T-cell (primary cell): ENCODE results near the gene B3GNT2. TPM values are rescaled to one million over a fixed set of nuclear protein-coding genes. Genes with fewer than 3 reads are reported as not detected.
A peak's percentile ranks its signal among the peaks of the same experiment; 100 is the strongest.

Experiments used
- ATAC-seq, 4 experiments: fragments of 200-7000 bp in 3 of 4; fragments of 150-1000 bp in 1 of 4; cut with Tn5 transposase; replicated peaks in 1 of 4; 1 replicate in 3 of 4; 2 replicates in 1 of 4; pipeline ENCODE4 v1.10.0; 2021; ENCODE audit warnings: moderate library complexity in 3 of 4, mild to moderate bottlenecking in 2 of 4, moderate number of reproducible peaks in 1 of 4
- CTCF ChIA-PET, 2 donors: fragments of 300-600 bp; sonication (Branson Sonifier 250); formaldehyde crosslinking; loops; one replicate each; lab custom pipeline; 2022; ENCODE audit warnings: antibody characterized with exemption in 2 of 2; lab: Charles Lee
- POLR2A ChIA-PET, 2 donors: fragments of 300-600 bp; sonication (Branson Sonifier 250); formaldehyde crosslinking; loops; one replicate each; lab custom pipeline; 2022; ENCODE audit warnings: antibody characterized with exemption in 2 of 2; lab: Charles Lee
- DNase-seq, 35 experiments: peaks; one replicate each; pipeline versions ENCODE4 v3.0.0 to v3.0.0-alpha.2; 2013 to 2023
- H3K27ac ChIP-seq: one replicate; pipeline ENCODE4 v1.5.1; 2013; ENCODE audit warnings: low read length
- H3K27me3 ChIP-seq, 2 experiments: replicated peaks in 1 of 2; 1 replicate in 1 of 2; 2 replicates in 1 of 2; pipeline versions ENCODE4 v1.6.1 to v1.7.0; 2013; ENCODE audit warnings: low read length in 1 of 2, mixed read lengths in 1 of 2; ENCODE audit not compliant: control insufficient read depth in 2 of 2, insufficient read depth in 2 of 2; ENCODE audit errors: extremely low read depth in 1 of 2
- H3K36me3 ChIP-seq, 2 donors: 1 replicate in 1 of 2; 2 replicates in 1 of 2; pipeline versions ENCODE4 v1.6.1 to v1.7.0; 2013; ENCODE audit warnings: low read length in 1 of 2; ENCODE audit not compliant: control insufficient read depth in 2 of 2, insufficient read depth in 1 of 2; ENCODE audit errors: extremely low read depth in 1 of 2
- H3K4me1 ChIP-seq, 2 experiments: 1 replicate in 1 of 2; 2 replicates in 1 of 2; pipeline versions ENCODE4 v1.6.1 to v1.7.0; 2013; ENCODE audit warnings: low read length in 2 of 2, mixed read lengths in 1 of 2; ENCODE audit not compliant: insufficient read depth in 2 of 2, control insufficient read depth in 1 of 2; ENCODE audit errors: extremely low read depth in 1 of 2
- H3K4me3 ChIP-seq, 2 donors: 1 replicate in 1 of 2; 2 replicates in 1 of 2; pipeline versions ENCODE4 v1.5.1 to v1.7.0; 2013; ENCODE audit warnings: mild to moderate bottlenecking in 2 of 2, low read length in 1 of 2, moderate library complexity in 1 of 2; ENCODE audit not compliant: control insufficient read depth in 1 of 2; ENCODE audit errors: extremely low read depth in 1 of 2
- H3K9me3 ChIP-seq: 2 replicates; pipeline ENCODE4 v1.7.0; 2013
- H3K27ac Mint-ChIP-seq, 2 donors: one replicate each; pipeline ENCODE4 v1.8.0; 2020 to 2021; ENCODE audit warnings: mild to moderate bottlenecking in 2 of 2, mixed read lengths in 2 of 2
- H3K27me3 Mint-ChIP-seq, 2 donors: one replicate each; pipeline ENCODE4 v1.8.0; 2021 to 2022; ENCODE audit warnings: mixed read lengths in 2 of 2
- H3K36me3 Mint-ChIP-seq: one replicate; pipeline ENCODE4 v1.8.0; 2021; ENCODE audit warnings: mixed read lengths
- H3K4me1 Mint-ChIP-seq, 3 donors: one replicate each; pipeline ENCODE4 v1.8.0; 2020 to 2022; ENCODE audit warnings: mixed read lengths in 3 of 3, mild to moderate bottlenecking in 1 of 3
- H3K4me3 Mint-ChIP-seq, 3 donors: one replicate each; pipeline ENCODE4 v1.8.0; 2020 to 2022; ENCODE audit warnings: mild to moderate bottlenecking in 3 of 3, mixed read lengths in 3 of 3, moderate library complexity in 3 of 3
- H3K9me3 Mint-ChIP-seq, 3 donors: one replicate each; pipeline ENCODE4 v1.8.0; 2020 to 2022; ENCODE audit warnings: mixed read lengths in 3 of 3
- WGBS: methylation state at CpG from one replicate; pipeline ENCODE4 v1.1.5; 2013; ENCODE audit warnings: missing lambda C conversion rate; ENCODE audit not compliant: insufficient coverage; 5-methylcytosine and 5-hydroxymethylcytosine counted together
- total RNA-seq, 35 experiments: library from RNA in 6 of 35; stranded (reverse) in 6 of 35; fragments of 120-200 nt in 1 of 35; gene quantifications; one replicate each; pipeline versions ENCODE4 v1.2.1 to v1.2.4 and lab custom pipeline; 2013 to 2026

Gene B3GNT2
- total RNA-seq, 5 donors from 2014 or later (not counting 1 experiment from before 2014, with no cell fraction given) = 20.9 to 47.3 (median 22.4) TPM

DNA sequence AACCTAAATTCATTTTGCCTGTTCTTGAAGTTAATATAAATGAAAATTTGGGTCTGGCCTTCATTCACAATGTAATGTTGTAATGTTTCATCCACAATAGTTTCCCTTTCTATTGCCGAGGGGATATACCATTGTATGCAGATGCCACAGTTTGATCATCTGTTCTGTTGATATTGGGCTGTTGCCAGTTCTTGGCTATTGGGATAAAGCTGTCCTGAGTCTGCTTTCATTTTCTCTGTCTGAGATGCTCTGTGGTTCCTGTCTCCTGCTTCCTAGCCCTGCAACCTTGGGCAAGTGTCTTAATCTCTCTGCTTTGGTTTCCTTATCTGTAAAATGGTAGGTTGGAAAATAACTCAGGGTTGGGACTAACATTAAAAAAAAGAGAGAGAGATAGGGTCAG is 25.2 kb downstream of the B3GNT2 start:
- no peak for ATAC-seq
- H3K9me3 Mint-ChIP-seq = peaks cover 4 to 6% (median 5%) of the 10 kb centered on the region in 3 donors
- H3K4me1 Mint-ChIP-seq = peaks cover 75 to 77% (median 76%) of the 10 kb centered on the region in 3 donors
- CTCF ChIA-PET = interaction anchor here in 1 of 2 donors (0.6 kb wide), 1 partner anchor 15 kb away, joined by 3 read pairs; no protein-coding TSS in a partner anchor
- WGBS = no CpG with 5 or more reads among the region's 1 CpG
- peaks cover 51% of the 10 kb centered on the region for H3K36me3 Mint-ChIP-seq
- peak overlapping the region; percentile 79 to 88 for H3K27ac Mint-ChIP-seq
- POLR2A ChIA-PET = no interaction called here
- Histone ChIP-seq H3K36me3 (peaks cover 6 to 25% of the 10 kb centered on the region in 2 donors), H3K4me3 (no peak overlapping the region), H3K27ac (peak overlapping the region; percentile 21), H3K27me3 (no peaks in the 10 kb centered on the region), H3K4me1 (peaks cover 8 to 51% of the 10 kb centered on the region in 2 experiments), H3K9me3 (peaks cover 6% of the 10 kb centered on the region)
- no peaks in the 10 kb centered on the region for H3K27me3 Mint-ChIP-seq
- DNase-seq = peak in 1 of 35 experiments; percentile 28
- peak overlapping the region in 1 of 3 donors; percentile 38 for H3K4me3 Mint-ChIP-seq

DNA sequence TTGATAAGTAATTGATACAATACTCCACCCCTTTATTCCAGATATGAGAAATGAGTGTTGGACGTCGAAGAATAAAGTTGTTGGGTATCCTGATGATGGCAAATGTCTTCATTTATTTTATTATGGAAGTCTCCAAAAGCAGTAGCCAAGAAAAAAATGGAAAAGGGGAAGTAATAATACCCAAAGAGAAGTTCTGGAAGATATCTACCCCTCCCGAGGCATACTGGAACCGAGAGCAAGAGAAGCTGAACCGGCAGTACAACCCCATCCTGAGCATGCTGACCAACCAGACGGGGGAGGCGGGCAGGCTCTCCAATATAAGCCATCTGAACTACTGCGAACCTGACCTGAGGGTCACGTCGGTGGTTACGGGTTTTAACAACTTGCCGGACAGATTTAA is 26.3 kb downstream of the B3GNT2 start:
- Mint-ChIP-seq H3K36me3 (peaks cover 52% of the 10 kb centered on the region), H3K9me3 (peaks cover 4 to 6% (median 5%) of the 10 kb centered on the region in 3 donors), H3K27me3 (no peaks in the 10 kb centered on the region), H3K27ac (peak overlapping the region; percentile 79 to 88), H3K4me3 (peak overlapping the region in 1 of 3 donors; percentile 38), H3K4me1 (peaks cover 66 to 68% (median 66%) of the 10 kb centered on the region in 3 donors)
- ATAC-seq (no peak), DNase-seq (no peak)
- POLR2A ChIA-PET = no interaction called here
- Histone ChIP-seq H3K9me3 (peaks cover 6% of the 10 kb centered on the region), H3K4me1 (peaks cover 8 to 44% of the 10 kb centered on the region in 2 experiments), H3K27ac (peak overlapping the region; percentile 58), H3K27me3 (no peaks in the 10 kb centered on the region), H3K4me3 (no peak overlapping the region), H3K36me3 (peaks cover 6 to 27% of the 10 kb centered on the region in 2 donors)
- 94% methylated on average over 8 of the region's 12 CpGs for WGBS
- CTCF ChIA-PET = no interaction called here

DNA sequence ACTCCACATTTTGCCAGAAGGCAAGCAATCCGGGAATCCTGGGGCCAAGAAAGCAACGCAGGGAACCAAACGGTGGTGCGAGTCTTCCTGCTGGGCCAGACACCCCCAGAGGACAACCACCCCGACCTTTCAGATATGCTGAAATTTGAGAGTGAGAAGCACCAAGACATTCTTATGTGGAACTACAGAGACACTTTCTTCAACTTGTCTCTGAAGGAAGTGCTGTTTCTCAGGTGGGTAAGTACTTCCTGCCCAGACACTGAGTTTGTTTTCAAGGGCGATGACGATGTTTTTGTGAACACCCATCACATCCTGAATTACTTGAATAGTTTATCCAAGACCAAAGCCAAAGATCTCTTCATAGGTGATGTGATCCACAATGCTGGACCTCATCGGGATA is 26.8 kb downstream of the B3GNT2 start:
- ChIA-PET CTCF (no interaction called here), POLR2A (no interaction called here)
- H3K9me3 ChIP-seq = peaks cover 6% of the 10 kb centered on the region
- Mint-ChIP-seq H3K36me3 (peaks cover 56% of the 10 kb centered on the region), H3K4me1 (peaks cover 65 to 68% (median 65%) of the 10 kb centered on the region in 3 donors), H3K27me3 (no peaks in the 10 kb centered on the region), H3K9me3 (peaks cover 4 to 6% (median 5%) of the 10 kb centered on the region in 3 donors), H3K27ac (peak overlapping the region; percentile 79 to 88), H3K4me3 (peak overlapping the region in 2 of 3 donors; percentile 5 to 38)
- ATAC-seq (peak; percentile 31 to 75 (median 71)), DNase-seq (peak in 8 of 35 experiments; percentile 10 to 63 (median 20))
- H3K27ac ChIP-seq = peak overlapping the region; percentile 58
- H3K27me3 ChIP-seq = no peaks in the 10 kb centered on the region
- H3K36me3 ChIP-seq = peaks cover 6 to 27% of the 10 kb centered on the region in 2 donors
- H3K4me3 ChIP-seq = no peak overlapping the region
- WGBS = no CpG with 5 or more reads among the region's 8 CpGs
- peaks cover 8 to 43% of the 10 kb centered on the region in 2 experiments for H3K4me1 ChIP-seq

- ATAC-seq = no peak
- Histone ChIP-seq H3K27me3 (no peaks in the 10 kb centered on the region), H3K36me3 (peaks cover 6 to 27% of the 10 kb centered on the region in 2 donors), H3K4me3 (no peak overlapping the region), H3K27ac (no peak overlapping the region), H3K4me1 (peaks cover 8 to 25% of the 10 kb centered on the region in 2 experiments), H3K9me3 (peaks cover 6% of the 10 kb centered on the region)
- Mint-ChIP-seq H3K27me3 (no peaks in the 10 kb centered on the region), H3K36me3 (peaks cover 52% of the 10 kb centered on the region), H3K4me1 (peaks cover 45 to 47% (median 46%) of the 10 kb centered on the region in 3 donors), H3K27ac (no peak overlapping the region), H3K9me3 (peaks cover 0 to 5% (median 0%) of the 10 kb centered on the region in 3 donors), H3K4me3 (no peak overlapping the region)
- CTCF ChIA-PET = no interaction called here
- POLR2A ChIA-PET = no interaction called here
- no peak for DNase-seq
- WGBS = no CpG with 5 or more reads among the region's 1 CpG
Measured at GRCh38 chr2:62224976-62225375, 29.1 kb downstream of the B3GNT2 start.

DNA sequence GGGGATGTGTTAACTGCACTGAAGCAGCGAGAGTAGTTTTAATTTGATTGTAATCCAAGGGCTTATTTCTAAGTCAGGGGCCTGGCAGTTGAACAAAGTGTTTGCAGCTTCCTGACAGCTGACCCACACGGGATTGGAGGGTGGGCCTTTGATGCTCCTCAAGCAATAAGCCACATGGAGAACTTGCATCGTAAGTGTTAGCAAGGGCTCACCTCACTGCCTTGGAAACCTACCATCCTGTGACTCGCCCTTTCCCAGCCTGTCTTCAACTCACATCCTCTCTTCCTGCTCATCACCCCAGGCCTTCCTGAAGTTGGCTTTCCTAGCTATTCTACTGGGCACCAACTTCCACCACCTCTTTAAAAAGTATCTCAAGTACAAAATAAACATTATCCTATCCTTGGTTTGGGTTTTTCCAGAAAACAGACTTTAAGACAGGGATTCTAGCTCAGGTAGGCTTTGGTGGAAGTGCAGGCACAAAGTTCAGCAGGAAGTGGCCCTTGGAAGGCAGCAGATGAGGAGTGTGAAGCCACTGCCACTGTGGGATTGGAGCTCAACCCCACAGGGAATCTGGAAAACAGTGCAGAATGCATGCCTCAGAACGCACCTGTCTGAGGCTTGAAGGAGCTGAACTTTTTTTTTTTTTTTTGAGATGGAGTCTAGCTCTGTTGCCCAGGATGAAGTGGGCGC is 31.6 kb downstream of the B3GNT2 start:
- Mint-ChIP-seq H3K36me3 (peaks cover 41% of the 10 kb centered on the region), H3K27me3 (no peaks in the 10 kb centered on the region), H3K4me3 (no peak overlapping the region), H3K9me3 (no peaks in the 10 kb centered on the region), H3K27ac (peak overlapping the region in 1 of 2 donors; percentile 28), H3K4me1 (peaks cover 20 to 29% (median 28%) of the 10 kb centered on the region in 3 donors)
- no peak overlapping the region for H3K4me3 ChIP-seq
- peaks cover 0 to 10% of the 10 kb centered on the region in 2 experiments for H3K4me1 ChIP-seq
- H3K36me3 ChIP-seq = peaks cover 6 to 23% of the 10 kb centered on the region in 2 donors
- no peak for ATAC-seq
- ChIA-PET POLR2A (interaction anchor here in 1 of 2 donors (0.6 kb wide), 1 partner anchor 806 kb away, joined by 3 read pairs; no protein-coding TSS in a partner anchor), CTCF (interaction anchor here in 1 of 2 donors (0.5 kb wide), 1 partner anchor 36 kb away, joined by 6 read pairs; no protein-coding TSS in a partner anchor)
- H3K9me3 ChIP-seq = no peaks in the 10 kb centered on the region
- no peak for DNase-seq
- 70% methylated on average over 5 of the region's 6 CpGs for WGBS
- H3K27me3 ChIP-seq = no peaks in the 10 kb centered on the region
- H3K27ac ChIP-seq = no peak overlapping the region

DNA sequence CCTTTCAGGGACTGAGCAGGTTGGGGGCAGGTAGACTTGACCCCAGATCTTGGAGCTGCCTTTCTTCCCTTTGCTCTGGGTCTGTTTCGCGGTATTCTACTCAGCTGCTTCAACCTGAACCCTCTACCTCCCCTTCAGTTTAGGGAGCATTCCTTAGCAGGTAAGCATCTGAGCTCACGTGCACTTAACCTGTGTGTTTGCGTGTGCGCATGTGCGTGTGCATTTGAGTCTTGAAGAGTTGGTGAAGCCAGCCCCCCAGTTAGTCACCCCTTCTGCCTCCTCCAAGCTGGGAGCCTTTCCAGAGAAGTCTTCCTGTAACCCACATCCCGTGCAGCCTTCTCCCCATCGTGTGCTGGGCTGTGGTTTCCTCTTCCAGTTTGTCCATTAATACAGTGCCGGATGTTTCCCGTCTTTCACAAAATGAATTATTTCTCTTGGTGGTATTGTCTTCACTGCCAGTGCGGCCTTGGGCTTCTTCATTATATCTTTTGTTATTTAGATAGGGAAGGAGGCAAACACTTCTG is 33.2 kb downstream of the B3GNT2 start:
- H3K27me3 ChIP-seq = no peaks in the 10 kb centered on the region
- Mint-ChIP-seq H3K4me3 (no peak overlapping the region), H3K4me1 (peaks cover 10 to 14% (median 13%) of the 10 kb centered on the region in 3 donors), H3K27ac (no peak overlapping the region), H3K36me3 (peaks cover 26% of the 10 kb centered on the region), H3K9me3 (no peaks in the 10 kb centered on the region), H3K27me3 (no peaks in the 10 kb centered on the region)
- H3K4me3 ChIP-seq = no peak overlapping the region
- ChIA-PET CTCF (no interaction called here), POLR2A (no interaction called here)
- peaks cover 0 to 5% of the 10 kb centered on the region in 2 experiments for H3K4me1 ChIP-seq
- peak in 1 of 4 experiments; percentile 16 for ATAC-seq
- no peaks in the 10 kb centered on the region for H3K9me3 ChIP-seq
- no peak overlapping the region for H3K27ac ChIP-seq
- H3K36me3 ChIP-seq = peaks cover 8 to 18% of the 10 kb centered on the region in 2 donors
- no peak for DNase-seq
- 93% methylated on average over 6 of the region's 11 CpGs for WGBS
